ENCODE results near the gene TANK. TPM values are rescaled to one million over a fixed set of nuclear protein-coding genes. Genes with fewer than 3 reads are reported as not detected.
"Not testable (repeated sequence)": the region's sequence is repeated elsewhere in the genome, so short reads cannot be mapped to it uniquely, and the experiment has no call there.

TANK gene
- total and polyA plus RNA-seq, 4 donors = 33.1 to 76.9 (median 48.5) TPM

GRCh38 chr2:161246281-161246680, 86.1 kb downstream of the TANK start:
- Histone ChIP-seq H3K4me1 (ENCODE audit: control insufficient read depth in 1 of 2, insufficient read depth in 2 of 2, low read length in 2 of 2) (no peaks in the 10 kb centered on the region), H3K27ac (ENCODE audit: low read depth in 1 of 2, low read length in 2 of 2) (no peak overlapping the region), H3K27me3 (ENCODE audit: control insufficient read depth in 1 of 2, insufficient read depth in 2 of 2, low read length in 1 of 2) (no peaks in the 10 kb centered on the region), H3K9me3 (ENCODE audit: control insufficient read depth, low read length) (no peaks in the 10 kb centered on the region), H3K36me3 (ENCODE audit: control insufficient read depth in 1 of 2, insufficient read depth in 2 of 2, low read length in 1 of 2) (no peaks in the 10 kb centered on the region), H3K4me3 (ENCODE audit: low read length in 2 of 2) (no peak overlapping the region)
- no peak for ATAC-seq (ENCODE audit: low FRiP score)
- 61 to 70% methylated on average over 5 of the region's 5 CpGs for WGBS, 2 donors
- intact Hi-C loops (cut with DNase I) = no loop called here
- no peak for DNase-seq

- H3K36me3 ChIP-seq (ENCODE audit: control insufficient read depth in 1 of 2, insufficient read depth in 2 of 2, low read length in 1 of 2) = no peaks in the 10 kb centered on the region
- no peak for ATAC-seq (ENCODE audit: low FRiP score)
- H3K4me3 ChIP-seq (ENCODE audit: low read length in 2 of 2) = no peak overlapping the region
- intact Hi-C loops (cut with DNase I) = no loop called here
- no peak for DNase-seq
- WGBS, 2 donors = 15 to 17% methylated on average over 2 of the region's 2 CpGs
- no peak overlapping the region for H3K27ac ChIP-seq (ENCODE audit: low read depth in 1 of 2, low read length in 2 of 2)
- no peaks in the 10 kb centered on the region for H3K27me3 ChIP-seq (ENCODE audit: control insufficient read depth in 1 of 2, insufficient read depth in 2 of 2, low read length in 1 of 2)
- H3K9me3 ChIP-seq (ENCODE audit: control insufficient read depth, low read length) = no peaks in the 10 kb centered on the region
- no peaks in the 10 kb centered on the region for H3K4me1 ChIP-seq (ENCODE audit: control insufficient read depth in 1 of 2, insufficient read depth in 2 of 2, low read length in 2 of 2)
Observed at GRCh38 chr2:161250864-161251436, 90.7 kb downstream of the TANK start.

- WGBS, 2 donors = 70 to 75% methylated on average over 8 of the region's 8 CpGs
Observed at GRCh38 chr2:161257123-161257952, 97.1 kb downstream of the TANK start.

GRCh38 chr2:161265874-161266273, 105.6 kb downstream of the TANK start:
- H3K9me3 ChIP-seq (ENCODE audit: control insufficient read depth, low read length) = peaks cover 1% of the 10 kb centered on the region
- H3K4me1 ChIP-seq (ENCODE audit: control insufficient read depth in 1 of 2, insufficient read depth in 2 of 2, low read length in 2 of 2) = no peaks in the 10 kb centered on the region
- no peak for ATAC-seq (ENCODE audit: low FRiP score)
- DNase-seq = no peak
- intact Hi-C loops (cut with DNase I) = no loop called here
- H3K27ac ChIP-seq (ENCODE audit: low read depth in 1 of 2, low read length in 2 of 2) = no peak overlapping the region
- peaks cover 0 to 2% of the 10 kb centered on the region in 2 donors for H3K27me3 ChIP-seq (ENCODE audit: control insufficient read depth in 1 of 2, insufficient read depth in 2 of 2, low read length in 1 of 2)
- H3K4me3 ChIP-seq (ENCODE audit: low read length in 2 of 2) = no peak overlapping the region
- WGBS, 2 donors = 89 to 91% methylated on average over 11 of the region's 11 CpGs
- no peaks in the 10 kb centered on the region for H3K36me3 ChIP-seq (ENCODE audit: control insufficient read depth in 1 of 2, insufficient read depth in 2 of 2, low read length in 1 of 2)

More at GRCh38 chr2:161257123-161257952, 97.1 kb downstream of the TANK start:
- Histone ChIP-seq H3K27me3 (ENCODE audit: control insufficient read depth in 1 of 2, insufficient read depth in 2 of 2, low read length in 1 of 2) (peaks cover 0 to 2% of the 10 kb centered on the region in 2 donors), H3K4me1 (ENCODE audit: control insufficient read depth in 1 of 2, insufficient read depth in 2 of 2, low read length in 2 of 2) (no peaks in the 10 kb centered on the region), H3K27ac (ENCODE audit: low read depth in 1 of 2, low read length in 2 of 2) (no peak overlapping the region), H3K36me3 (ENCODE audit: control insufficient read depth in 1 of 2, insufficient read depth in 2 of 2, low read length in 1 of 2) (no peaks in the 10 kb centered on the region), H3K4me3 (ENCODE audit: low read length in 2 of 2) (no peak overlapping the region), H3K9me3 (ENCODE audit: control insufficient read depth, low read length) (peaks cover 1% of the 10 kb centered on the region)
- ATAC-seq (ENCODE audit: low FRiP score) (no peak), DNase-seq (no peak)
- intact Hi-C loops (cut with DNase I) = no loop called here

- Histone ChIP-seq H3K4me3 (ENCODE audit: low read length in 2 of 2) (no peak overlapping the region), H3K27me3 (ENCODE audit: control insufficient read depth in 1 of 2, insufficient read depth in 2 of 2, low read length in 1 of 2) (no peaks in the 10 kb centered on the region), H3K4me1 (ENCODE audit: control insufficient read depth in 1 of 2, insufficient read depth in 2 of 2, low read length in 2 of 2) (no peaks in the 10 kb centered on the region), H3K27ac (ENCODE audit: low read depth in 1 of 2, low read length in 2 of 2) (no peak overlapping the region), H3K9me3 (ENCODE audit: control insufficient read depth, low read length) (no peaks in the 10 kb centered on the region), H3K36me3 (ENCODE audit: control insufficient read depth in 1 of 2, insufficient read depth in 2 of 2, low read length in 1 of 2) (no peaks in the 10 kb centered on the region)
- WGBS, 2 donors = 89 to 92% methylated on average over 3 of the region's 3 CpGs
- DNase-seq = no peak
- no peak for ATAC-seq (ENCODE audit: low FRiP score)
- intact Hi-C loops (cut with DNase I) = no loop called here
Observed at GRCh38 chr2:161269111-161269510, 108.9 kb downstream of the TANK start.

GRCh38 chr2:161273038-161273760, 113.0 kb downstream of the TANK start:
- Histone ChIP-seq H3K4me1 (ENCODE audit: control insufficient read depth in 1 of 2, insufficient read depth in 2 of 2, low read length in 2 of 2) (no peaks in the 10 kb centered on the region), H3K36me3 (ENCODE audit: control insufficient read depth in 1 of 2, insufficient read depth in 2 of 2, low read length in 1 of 2) (no peaks in the 10 kb centered on the region), H3K4me3 (ENCODE audit: low read length in 2 of 2) (no peak overlapping the region), H3K27me3 (ENCODE audit: control insufficient read depth in 1 of 2, insufficient read depth in 2 of 2, low read length in 1 of 2) (no peaks in the 10 kb centered on the region), H3K27ac (ENCODE audit: low read depth in 1 of 2, low read length in 2 of 2) (no peak overlapping the region), H3K9me3 (ENCODE audit: control insufficient read depth, low read length) (no peaks in the 10 kb centered on the region)
- no peak for ATAC-seq (ENCODE audit: low FRiP score)
- WGBS, 2 donors = 43 to 46% methylated on average over 5 of the region's 5 CpGs
- DNase-seq = no peak
- intact Hi-C loops (cut with DNase I) = loop anchor here (2.0 to 5.0 kb wide), 2 partner anchors 46 to 48 kb away; no protein-coding TSS in a partner anchor

GRCh38 chr2:161278564-161279229, 118.5 kb downstream of the TANK start:
- H3K4me1 ChIP-seq (ENCODE audit: control insufficient read depth in 1 of 2, insufficient read depth in 2 of 2, low read length in 2 of 2); H3K36me3 ChIP-seq (ENCODE audit: control insufficient read depth in 1 of 2, insufficient read depth in 2 of 2, low read length in 1 of 2); intact Hi-C loops (cut with DNase I); H3K27me3 ChIP-seq (ENCODE audit: control insufficient read depth in 1 of 2, insufficient read depth in 2 of 2, low read length in 1 of 2); ATAC-seq (ENCODE audit: low FRiP score); H3K9me3 ChIP-seq (ENCODE audit: control insufficient read depth, low read length); H3K27ac ChIP-seq (ENCODE audit: low read depth in 1 of 2, low read length in 2 of 2); DNase-seq; H3K4me3 ChIP-seq (ENCODE audit: low read length in 2 of 2): not testable (repeated sequence)
- 60 to 64% methylated on average over 11 of the region's 11 CpGs for WGBS, 2 donors

GRCh38 chr2:161279230-161279815, 119.1 kb downstream of the TANK start:
- H3K27me3 ChIP-seq (ENCODE audit: control insufficient read depth in 1 of 2, insufficient read depth in 2 of 2, low read length in 1 of 2); H3K27ac ChIP-seq (ENCODE audit: low read depth in 1 of 2, low read length in 2 of 2); DNase-seq; H3K9me3 ChIP-seq (ENCODE audit: control insufficient read depth, low read length); H3K4me3 ChIP-seq (ENCODE audit: low read length in 2 of 2); H3K36me3 ChIP-seq (ENCODE audit: control insufficient read depth in 1 of 2, insufficient read depth in 2 of 2, low read length in 1 of 2); intact Hi-C loops (cut with DNase I); ATAC-seq (ENCODE audit: low FRiP score); H3K4me1 ChIP-seq (ENCODE audit: control insufficient read depth in 1 of 2, insufficient read depth in 2 of 2, low read length in 2 of 2): not testable (repeated sequence)
- WGBS, 2 donors = 70 to 75% methylated on average over 5 of the region's 5 CpGs

Measured in aorta (tissue), 5 donors.